ENCODE measurements around the gene ZNF664.

ZNF664 gene

GRCh38 chr12:123997908-123998307, 24.9 kb downstream of the ZNF664 start:
- Histone ChIP-seq H4K91ac (ENCODE audit: low read depth, low read length, poor library complexity) (no peak overlapping the region), H2AK5ac (ENCODE audit: low read depth, low read length) (no peak overlapping the region), H4K8ac (ENCODE audit: low read depth, low read length) (no peak overlapping the region), H3K4ac (ENCODE audit: low read length) (no peak overlapping the region), H3K79me1 (ENCODE audit: low read depth, low read length) (peaks cover 2% of the 10 kb centered on the region), H3K18ac (ENCODE audit: low read length) (no peak overlapping the region), H3K27me3 (ENCODE audit: control insufficient read depth in 3 of 3, insufficient read depth in 3 of 3, low read depth in 1 of 3, low read length in 3 of 3) (no peaks in the 10 kb centered on the region), H2BK12ac (ENCODE audit: low read length) (no peak overlapping the region), H3K27ac (replicated peaks; ENCODE audit: low read length) (no peak overlapping the region), H3K4me2 (ENCODE audit: insufficient read depth, low read length, poor library complexity, severe bottlenecking) (no peak overlapping the region), H2AFZ (ENCODE audit: low read length) (no peak overlapping the region), H2BK120ac (ENCODE audit: low read depth, low read length) (no peak overlapping the region), H2BK15ac (ENCODE audit: low read length) (no peak overlapping the region), H3K4me1 (ENCODE audit: control insufficient read depth in 2 of 2, insufficient read depth in 1 of 2, low read depth in 1 of 2, low read length in 2 of 2) (peaks cover 19% of the 10 kb centered on the region in 2 donors), H3K14ac (ENCODE audit: low read length) (no peak overlapping the region), H2BK5ac (ENCODE audit: low read length) (no peak overlapping the region), H3K4me3 (ENCODE audit: low read length in 2 of 2) (no peak overlapping the region), H3K9ac (ENCODE audit: low read depth, low read length, poor library complexity) (no peak overlapping the region), H3K23ac (ENCODE audit: low read depth, low read length, poor library complexity) (no peak overlapping the region), H3K9me3 (replicated peaks in 1 of 2; ENCODE audit: control insufficient read depth in 2 of 2, insufficient read depth in 1 of 2, low read depth in 1 of 2, low read length in 2 of 2) (no peaks in the 10 kb centered on the region), H3K36me3 (replicated peaks in 1 of 2; ENCODE audit: control insufficient read depth in 2 of 2, insufficient read depth in 2 of 2, low read length in 2 of 2) (peaks cover 15 to 72% of the 10 kb centered on the region in 2 donors)
- no CpG with 5 or more reads among the region's 5 CpGs for WGBS, 2 donors (ENCODE audit: extremely low coverage in 2 of 2, insufficient read length in 2 of 2, insufficient replicate concordance in 1 of 2)
- DNase-seq (ENCODE audit: low spot score): no peak

- H3K27ac ChIP-seq (replicated peaks; ENCODE audit: low read length): no peak overlapping the region
- H3K18ac ChIP-seq (ENCODE audit: low read length): no peak overlapping the region
- no CpG with 5 or more reads among the region's 2 CpGs for WGBS, 2 donors (ENCODE audit: extremely low coverage in 2 of 2, insufficient read length in 2 of 2, insufficient replicate concordance in 1 of 2)
- peaks cover 13 to 70% of the 10 kb centered on the region in 2 donors for H3K36me3 ChIP-seq (replicated peaks in 1 of 2; ENCODE audit: control insufficient read depth in 2 of 2, insufficient read depth in 2 of 2, low read length in 2 of 2)
- peaks cover 19% of the 10 kb centered on the region in 2 donors for H3K4me1 ChIP-seq (ENCODE audit: control insufficient read depth in 2 of 2, insufficient read depth in 1 of 2, low read depth in 1 of 2, low read length in 2 of 2)
- no peak overlapping the region for H3K14ac ChIP-seq (ENCODE audit: low read length)
- DNase-seq (ENCODE audit: low spot score): no peak
- H3K4me3 ChIP-seq (ENCODE audit: low read length in 2 of 2): no peak overlapping the region
- H3K4me2 ChIP-seq (ENCODE audit: insufficient read depth, low read length, poor library complexity, severe bottlenecking): no peak overlapping the region
- H4K91ac ChIP-seq (ENCODE audit: low read depth, low read length, poor library complexity): no peak overlapping the region
- H2AFZ ChIP-seq (ENCODE audit: low read length): no peak overlapping the region
- no peak overlapping the region for H2BK12ac ChIP-seq (ENCODE audit: low read length)
- H3K4ac ChIP-seq (ENCODE audit: low read length): no peak overlapping the region
- no peaks in the 10 kb centered on the region for H3K27me3 ChIP-seq (ENCODE audit: control insufficient read depth in 3 of 3, insufficient read depth in 3 of 3, low read depth in 1 of 3, low read length in 3 of 3)
- no peak overlapping the region for H2BK15ac ChIP-seq (ENCODE audit: low read length)
- H2BK120ac ChIP-seq (ENCODE audit: low read depth, low read length): no peak overlapping the region
- no peak overlapping the region for H3K9ac ChIP-seq (ENCODE audit: low read depth, low read length, poor library complexity)
- no peak overlapping the region for H2AK5ac ChIP-seq (ENCODE audit: low read depth, low read length)
- H4K8ac ChIP-seq (ENCODE audit: low read depth, low read length): no peak overlapping the region
- H3K9me3 ChIP-seq (replicated peaks in 1 of 2; ENCODE audit: control insufficient read depth in 2 of 2, insufficient read depth in 1 of 2, low read depth in 1 of 2, low read length in 2 of 2): no peaks in the 10 kb centered on the region
- H2BK5ac ChIP-seq (ENCODE audit: low read length): no peak overlapping the region
- H3K79me1 ChIP-seq (ENCODE audit: low read depth, low read length): peaks cover 2% of the 10 kb centered on the region
- H3K23ac ChIP-seq (ENCODE audit: low read depth, low read length, poor library complexity): no peak overlapping the region
These were observed 25.5 kb downstream of the ZNF664 start for GRCh38 chr12:123998344-123998990.

- Histone ChIP-seq H4K91ac (ENCODE audit: low read depth, low read length, poor library complexity) (no peak overlapping the region), H2BK12ac (ENCODE audit: low read length) (no peak overlapping the region), H2BK120ac (ENCODE audit: low read depth, low read length) (no peak overlapping the region), H4K8ac (ENCODE audit: low read depth, low read length) (no peak overlapping the region), H3K23ac (ENCODE audit: low read depth, low read length, poor library complexity) (no peak overlapping the region), H3K4me3 (ENCODE audit: low read length in 2 of 2) (no peak overlapping the region), H3K27me3 (ENCODE audit: control insufficient read depth in 3 of 3, insufficient read depth in 3 of 3, low read depth in 1 of 3, low read length in 3 of 3) (no peaks in the 10 kb centered on the region), H2BK15ac (ENCODE audit: low read length) (no peak overlapping the region), H3K27ac (replicated peaks; ENCODE audit: low read length) (no peak overlapping the region), H3K4me1 (ENCODE audit: control insufficient read depth in 2 of 2, insufficient read depth in 1 of 2, low read depth in 1 of 2, low read length in 2 of 2) (peaks cover 19 to 20% of the 10 kb centered on the region in 2 donors), H2AFZ (ENCODE audit: low read length) (no peak overlapping the region), H3K4ac (ENCODE audit: low read length) (no peak overlapping the region), H2AK5ac (ENCODE audit: low read depth, low read length) (no peak overlapping the region), H3K9ac (ENCODE audit: low read depth, low read length, poor library complexity) (no peak overlapping the region), H3K14ac (ENCODE audit: low read length) (no peak overlapping the region), H2BK5ac (ENCODE audit: low read length) (no peak overlapping the region), H3K36me3 (replicated peaks in 1 of 2; ENCODE audit: control insufficient read depth in 2 of 2, insufficient read depth in 2 of 2, low read length in 2 of 2) (peaks cover 16 to 70% of the 10 kb centered on the region in 2 donors), H3K9me3 (replicated peaks in 1 of 2; ENCODE audit: control insufficient read depth in 2 of 2, insufficient read depth in 1 of 2, low read depth in 1 of 2, low read length in 2 of 2) (no peaks in the 10 kb centered on the region), H3K79me1 (ENCODE audit: low read depth, low read length) (peaks cover 2% of the 10 kb centered on the region), H3K4me2 (ENCODE audit: insufficient read depth, low read length, poor library complexity, severe bottlenecking) (no peak overlapping the region), H3K18ac (ENCODE audit: low read length) (no peak overlapping the region)
- no CpG with 5 or more reads among the region's 2 CpGs for WGBS, 2 donors (ENCODE audit: extremely low coverage in 2 of 2, insufficient read length in 2 of 2, insufficient replicate concordance in 1 of 2)
- DNase-seq (ENCODE audit: low spot score): no peak
These were observed 26.0 kb downstream of the ZNF664 start for GRCh38 chr12:123998991-123999359.

- H3K27ac ChIP-seq (replicated peaks; ENCODE audit: low read length): no peak overlapping the region
- no peak overlapping the region for H3K4me3 ChIP-seq (ENCODE audit: low read length in 2 of 2)
- no peak overlapping the region for H2AK5ac ChIP-seq (ENCODE audit: low read depth, low read length)
- H2BK120ac ChIP-seq (ENCODE audit: low read depth, low read length): no peak overlapping the region
- H4K91ac ChIP-seq (ENCODE audit: low read depth, low read length, poor library complexity): no peak overlapping the region
- H3K27me3 ChIP-seq (ENCODE audit: control insufficient read depth in 3 of 3, insufficient read depth in 3 of 3, low read depth in 1 of 3, low read length in 3 of 3): no peaks in the 10 kb centered on the region
- H2BK12ac ChIP-seq (ENCODE audit: low read length): no peak overlapping the region
- no peak overlapping the region for H3K23ac ChIP-seq (ENCODE audit: low read depth, low read length, poor library complexity)
- H2BK5ac ChIP-seq (ENCODE audit: low read length): no peak overlapping the region
- no peak overlapping the region for H2AFZ ChIP-seq (ENCODE audit: low read length)
- no peak overlapping the region for H2BK15ac ChIP-seq (ENCODE audit: low read length)
- no peaks in the 10 kb centered on the region for H3K9me3 ChIP-seq (replicated peaks in 1 of 2; ENCODE audit: control insufficient read depth in 2 of 2, insufficient read depth in 1 of 2, low read depth in 1 of 2, low read length in 2 of 2)
- no peak overlapping the region for H3K18ac ChIP-seq (ENCODE audit: low read length)
- H3K9ac ChIP-seq (ENCODE audit: low read depth, low read length, poor library complexity): no peak overlapping the region
- no CpG with 5 or more reads among the region's 5 CpGs for WGBS, 2 donors (ENCODE audit: extremely low coverage in 2 of 2, insufficient read length in 2 of 2, insufficient replicate concordance in 1 of 2)
- H3K4ac ChIP-seq (ENCODE audit: low read length): no peak overlapping the region
- H3K4me2 ChIP-seq (ENCODE audit: insufficient read depth, low read length, poor library complexity, severe bottlenecking): no peak overlapping the region
- no peak for DNase-seq (ENCODE audit: low spot score)
- H3K14ac ChIP-seq (ENCODE audit: low read length): no peak overlapping the region
- H3K4me1 ChIP-seq (ENCODE audit: control insufficient read depth in 2 of 2, insufficient read depth in 1 of 2, low read depth in 1 of 2, low read length in 2 of 2): peaks cover 17 to 19% of the 10 kb centered on the region in 2 donors
- H3K79me1 ChIP-seq (ENCODE audit: low read depth, low read length): peaks cover 2% of the 10 kb centered on the region
- peaks cover 16 to 78% of the 10 kb centered on the region in 2 donors for H3K36me3 ChIP-seq (replicated peaks in 1 of 2; ENCODE audit: control insufficient read depth in 2 of 2, insufficient read depth in 2 of 2, low read length in 2 of 2)
- no peak overlapping the region for H4K8ac ChIP-seq (ENCODE audit: low read depth, low read length)
These were observed 27.1 kb downstream of the ZNF664 start for GRCh38 chr12:124000111-124000510.

Data from neuronal stem cell (in vitro differentiated cells).